ENCODE results near the gene CPLX3. TPM values are rescaled to one million over a fixed set of nuclear protein-coding genes. Genes with fewer than 3 reads are reported as not detected.

Gene CPLX3
- polyA plus RNA-seq, 2 of the 4 experiments (the other 2 are of a cell fraction): not detected

GRCh38 chr15:74820056-74820455 lies 6.4 kb upstream of the CPLX3 start:
- no peak for TF ChIP-seq POLR2A (IDR thresholded peaks at IDR 0.05; ENCODE audit: low read length)
- TF ChIP-seq ZNF302 (CRISPR knock-in tag; IDR thresholded peaks at IDR 0.05): no peak
- no peak for TF ChIP-seq NPAS2 (CRISPR knock-in tag; IDR thresholded peaks at IDR 0.05; ENCODE audit: borderline replicate concordance)
- no peak for TF ChIP-seq EP300 (IDR thresholded peaks at IDR 0.05)
- no peak for TF ChIP-seq CTCF (IDR thresholded peaks at IDR 0.05)
- no peak for TF ChIP-seq USF2 (IDR thresholded peaks at IDR 0.05)
- TF ChIP-seq MYC (IDR thresholded peaks at IDR 0.05; ENCODE audit: borderline replicate concordance, low read length): no peak
- no peak for TF ChIP-seq REST (IDR thresholded peaks at IDR 0.05)
- no peak for TF ChIP-seq CBX2 (IDR thresholded peaks at IDR 0.05; ENCODE audit: borderline replicate concordance, low read depth)
- TF ChIP-seq SREBF2 (IDR thresholded peaks at IDR 0.05): no peak
- no peak for TF ChIP-seq RNF2 (IDR thresholded peaks at IDR 0.05; ENCODE audit: borderline replicate concordance, low read depth)
- H3K9me3 ChIP-seq: no peaks in the 10 kb centered on the region
- H3K27ac ChIP-seq: no peak overlapping the region
- H3K4me1 ChIP-seq: peaks cover 10% of the 10 kb centered on the region
- ChIA-PET CTCF (interaction anchor here (65.6 to 66.7 kb wide), 2 partner anchors 1 to 29 kb away, joined by 1908 read pairs; partner anchors contain the start of genes CPLX3, CSK, LMAN1L and ULK3), POLR2A (no interaction called here)
- 56% methylated on average over 3 of the region's 5 CpGs for WGBS (ENCODE audit: missing lambda C conversion rate)
- ATAC-seq (no peak), DNase-seq (ENCODE audit: low read depth in 1 of 2, low spot score in 1 of 2) (no peak), FAIRE-seq (no peak)
- H3K4me3 ChIP-seq: no peak overlapping the region
- no peak overlapping the region for H3K4me2 ChIP-seq

GRCh38 chr15:74821091-74821789 lies 5.2 kb upstream of the CPLX3 start:
- TF ChIP-seq KDM1A (IDR thresholded peaks at IDR 0.05; ENCODE audit: low read depth) (no peak), NPAS2 (CRISPR knock-in tag; IDR thresholded peaks at IDR 0.05; ENCODE audit: borderline replicate concordance) (no peak), ZFP36 (IDR thresholded peaks at IDR 0.05; ENCODE audit: borderline replicate concordance, partially characterized antibody) (no peak), MAFK (IDR thresholded peaks at IDR 0.05; ENCODE audit: partially characterized antibody) (no peak)
- DNase-seq (ENCODE audit: low read depth in 1 of 2, low spot score in 1 of 2): no peak
- Histone ChIP-seq H3K4me2 (no peak overlapping the region), H3K9me3 (no peaks in the 10 kb centered on the region), H3K4me3 (no peak overlapping the region), H3K27ac (no peak overlapping the region), H3K4me1 (peaks cover 9% of the 10 kb centered on the region)
- ChIA-PET POLR2A (no interaction called here), CTCF (interaction anchor here (65.6 to 66.7 kb wide), 2 partner anchors 2 to 30 kb away, joined by 1908 read pairs; partner anchors contain the start of genes CPLX3, CSK, LMAN1L and ULK3)
- ATAC-seq: no peak
- 53% methylated on average over 10 of the region's 11 CpGs for WGBS (ENCODE audit: missing lambda C conversion rate)
- FAIRE-seq: no peak

- 66% methylated on average over 7 of the region's 7 CpGs for WGBS (ENCODE audit: missing lambda C conversion rate)
- ATAC-seq: no peak
- no peak for DNase-seq (ENCODE audit: low read depth in 1 of 2, low spot score in 1 of 2)
- H3K4me2 ChIP-seq: no peak overlapping the region
- H3K4me1 ChIP-seq: peaks cover 13% of the 10 kb centered on the region
- POLR2A ChIA-PET: no interaction called here
- CTCF ChIA-PET: interaction anchor here (65.6 to 66.7 kb wide), 2 partner anchors 3 to 31 kb away, joined by 1908 read pairs; partner anchors contain the start of genes CPLX3, CSK, LMAN1L and ULK3
- FAIRE-seq: no peak
- no peak overlapping the region for H3K27ac ChIP-seq
- H3K4me3 ChIP-seq: no peak overlapping the region
- H3K9me3 ChIP-seq: no peaks in the 10 kb centered on the region
- TF ChIP-seq CBX8 (IDR thresholded peaks at IDR 0.05): no peak
- no peak for TF ChIP-seq SMC3 (IDR thresholded peaks at IDR 0.05)
- TF ChIP-seq FOSL2 (IDR thresholded peaks at IDR 0.05): no peak
- no peak for TF ChIP-seq FOSL2 (CRISPR knock-in tag; IDR thresholded peaks at IDR 0.05)
- TF ChIP-seq ZFP36 (IDR thresholded peaks at IDR 0.05; ENCODE audit: borderline replicate concordance, partially characterized antibody): no peak
- no peak for TF ChIP-seq PHF8 (IDR thresholded peaks at IDR 0.05; ENCODE audit: borderline replicate concordance, low read depth)
- TF ChIP-seq POLR2AphosphoS2 (conservative IDR thresholded peaks at IDR 0.05; ENCODE audit: low read length): no peak
- no peak for TF ChIP-seq HOXA7 (CRISPR knock-in tag; IDR thresholded peaks at IDR 0.05)
- TF ChIP-seq CHD4 (IDR thresholded peaks at IDR 0.05; ENCODE audit: borderline replicate concordance): no peak
- TF ChIP-seq BCL3 (IDR thresholded peaks at IDR 0.05): no peak
- no peak for TF ChIP-seq BHLHE40 (IDR thresholded peaks at IDR 0.05; ENCODE audit: low read depth, low read length)
- TF ChIP-seq TP53 (CRISPR knock-in tag; IDR thresholded peaks at IDR 0.05): no peak
- TF ChIP-seq HOXB5 (CRISPR knock-in tag; IDR thresholded peaks at IDR 0.05): no peak
- no peak for TF ChIP-seq ESRRA (IDR thresholded peaks at IDR 0.05; ENCODE audit: borderline replicate concordance, low read length)
Measured at GRCh38 chr15:74821790-74822158, 4.7 kb upstream of the CPLX3 start.
